Measurements from ENCODE around the gene IL1RAPL1.

Gene IL1RAPL1

GRCh38 chrX:29940750-29941149 lies 1353.5 kb downstream of the IL1RAPL1 start:
- no peak for TF ChIP-seq CTCF (conservative IDR thresholded peaks at IDR 0.05)
- no peak overlapping the region for H3K27ac ChIP-seq

GRCh38 chrX:29941287-29941686 lies 1354.0 kb downstream of the IL1RAPL1 start:
- no peak for TF ChIP-seq CTCF (conservative IDR thresholded peaks at IDR 0.05)
- no peak overlapping the region for H3K27ac ChIP-seq

GRCh38 chrX:29947225-29947624 lies 1360.0 kb downstream of the IL1RAPL1 start:
- TF ChIP-seq CTCF (conservative IDR thresholded peaks at IDR 0.05) = no peak
- no peak overlapping the region for H3K27ac ChIP-seq

- TF ChIP-seq CTCF (conservative IDR thresholded peaks at IDR 0.05) = no peak
- no peak overlapping the region for H3K27ac ChIP-seq
These were observed 1361.4 kb downstream of the IL1RAPL1 start for GRCh38 chrX:29948653-29949052.

GRCh38 chrX:29952016-29952415 lies 1364.8 kb downstream of the IL1RAPL1 start:
- TF ChIP-seq CTCF (conservative IDR thresholded peaks at IDR 0.05) = no peak
- H3K27ac ChIP-seq = no peak overlapping the region

- H3K27ac ChIP-seq = no peak overlapping the region
- no peak for TF ChIP-seq CTCF (conservative IDR thresholded peaks at IDR 0.05)
These were observed 1374.8 kb downstream of the IL1RAPL1 start for GRCh38 chrX:29962061-29962460.

- no peak overlapping the region for H3K27ac ChIP-seq
These were observed 1378.4 kb downstream of the IL1RAPL1 start for GRCh38 chrX:29965634-29966033.

More at GRCh38 chrX:29965634-29966033, 1378.4 kb downstream of the IL1RAPL1 start:
- TF ChIP-seq CTCF (conservative IDR thresholded peaks at IDR 0.05) = no peak

Measured in VCaP (cell line).